Trophoblast cell (in vitro differentiated cells and primary cell): ENCODE results near the gene LANCL2.

ENCODE experiments used
- DNase-seq, 2 donors: peaks; one replicate each; pipeline ENCODE4 v3.0.0-alpha.2; 2016
- H2AFZ ChIP-seq: 2 replicates; pipeline ENCODE4 v1.6.1; 2013; ENCODE audit warnings: low read length, moderate library complexity, mild to moderate bottlenecking; ENCODE audit not compliant: insufficient read depth, poor library complexity
- H2AK5ac ChIP-seq: 2 replicates; pipeline ENCODE4 v1.6.1; 2013; ENCODE audit warnings: mild to moderate bottlenecking, low read length
- H2BK120ac ChIP-seq: 2 replicates; pipeline ENCODE4 v1.6.1; 2013; ENCODE audit warnings: low read length, mild to moderate bottlenecking, moderate library complexity; ENCODE audit not compliant: insufficient read depth, poor library complexity
- H2BK12ac ChIP-seq: 2 replicates; pipeline ENCODE4 v1.6.1; 2013; ENCODE audit warnings: mild to moderate bottlenecking, low read length, moderate library complexity
- H2BK5ac ChIP-seq: 2 replicates; pipeline ENCODE4 v1.6.1; 2013; ENCODE audit warnings: low read length, low read depth, moderate library complexity, mild to moderate bottlenecking; ENCODE audit not compliant: poor library complexity
- H3K14ac ChIP-seq: 2 replicates; pipeline ENCODE4 v1.6.1; 2013; ENCODE audit warnings: mild to moderate bottlenecking, low read length
- H3K18ac ChIP-seq: 2 replicates; pipeline ENCODE4 v1.6.1; 2013; ENCODE audit warnings: mild to moderate bottlenecking, low read length
- H3K23ac ChIP-seq: 2 replicates; pipeline ENCODE4 v1.6.1; 2013; ENCODE audit warnings: low read length
- H3K27ac ChIP-seq: 2 replicates; pipeline ENCODE4 v1.5.1; 2013; ENCODE audit warnings: low read depth, mild to moderate bottlenecking, inconsistent platforms, low read length, moderate library complexity
- H3K27me3 ChIP-seq: 2 replicates; pipeline ENCODE4 v1.6.1; 2013; ENCODE audit warnings: inconsistent platforms, mild to moderate bottlenecking, low read length, moderate library complexity; ENCODE audit not compliant: insufficient read depth
- H3K36me3 ChIP-seq, 2 experiments: 1 replicate in 1 of 2; 2 replicates in 1 of 2; pipeline ENCODE4 v1.6.1; 2013; ENCODE audit warnings: low read length in 2 of 2, mild to moderate bottlenecking in 2 of 2, moderate library complexity in 1 of 2; ENCODE audit not compliant: insufficient read depth in 2 of 2, control insufficient read depth in 1 of 2
- H3K4ac ChIP-seq: 2 replicates; pipeline ENCODE4 v1.6.1; 2013; ENCODE audit warnings: low read depth, mild to moderate bottlenecking, low read length, moderate library complexity
- H3K4me1 ChIP-seq, 2 experiments: 1 replicate in 1 of 2; 2 replicates in 1 of 2; pipeline ENCODE4 v1.6.1; 2013; ENCODE audit warnings: low read length in 2 of 2, mild to moderate bottlenecking in 2 of 2, moderate library complexity in 1 of 2; ENCODE audit not compliant: insufficient read depth in 2 of 2, control insufficient read depth in 1 of 2
- H3K4me2 ChIP-seq: 2 replicates; pipeline ENCODE4 v1.6.1; 2013; ENCODE audit warnings: inconsistent platforms, mild to moderate bottlenecking, low read length, moderate library complexity
- H3K4me3 ChIP-seq: 2 replicates; pipeline ENCODE4 v1.5.1; 2013; ENCODE audit warnings: mild to moderate bottlenecking, low read depth, low read length, inconsistent platforms
- H3K79me1 ChIP-seq: one replicate; pipeline ENCODE4 v1.6.1; 2013; ENCODE audit warnings: low read length
- H3K79me2 ChIP-seq: 2 replicates; pipeline ENCODE4 v1.6.1; 2013; ENCODE audit warnings: low read length, mild to moderate bottlenecking; ENCODE audit not compliant: control insufficient read depth, insufficient read depth, poor library complexity
- H3K9ac ChIP-seq: 2 replicates; pipeline ENCODE4 v1.6.1; 2013; ENCODE audit warnings: mild to moderate bottlenecking, low read length
- H3K9me3 ChIP-seq: 2 replicates; pipeline ENCODE4 v1.6.1; 2013; ENCODE audit warnings: low read depth, mild to moderate bottlenecking, control low read depth, inconsistent platforms, low read length; ENCODE audit not compliant: insufficient read depth
- H4K12ac ChIP-seq: 2 replicates; pipeline ENCODE4 v1.6.1; 2013; ENCODE audit warnings: low read depth, mild to moderate bottlenecking, low read length, moderate library complexity
- H4K8ac ChIP-seq: 2 replicates; pipeline ENCODE4 v1.6.1; 2013; ENCODE audit warnings: low read depth, mild to moderate bottlenecking, low read length, moderate library complexity
- H4K91ac ChIP-seq: one replicate; pipeline ENCODE4 v1.6.1; 2013; ENCODE audit warnings: low read depth, mild to moderate bottlenecking, low read length, moderate library complexity
- WGBS: extraction: QIAGEN DNeasy Blood & Tissue Kit; methylation state at CpG from one replicate; pipeline ENCODE4 v1.1.7; 2013; ENCODE audit warnings: missing lambda C conversion rate; ENCODE audit not compliant: insufficient read length, insufficient coverage; ENCODE audit errors: extremely low coverage; 5-methylcytosine and 5-hydroxymethylcytosine counted together

Gene LANCL2

GRCh38 chr7:55382251-55382650, 17.1 kb downstream of the LANCL2 start:
- Histone ChIP-seq H3K27ac (no peak overlapping the region), H4K91ac (no peak overlapping the region), H4K8ac (no peak overlapping the region), H3K79me1 (no peaks in the 10 kb centered on the region), H3K4ac (no peak overlapping the region), H3K36me3 (no peaks in the 10 kb centered on the region), H3K9ac (no peak overlapping the region), H3K23ac (no peak overlapping the region), H3K79me2 (no peaks in the 10 kb centered on the region), H3K14ac (no peak overlapping the region), H3K27me3 (no peaks in the 10 kb centered on the region), H3K4me2 (no peak overlapping the region), H2BK12ac (no peak overlapping the region), H4K12ac (no peak overlapping the region), H2AK5ac (no peak overlapping the region), H2AFZ (no peak overlapping the region), H3K4me1 (no peaks in the 10 kb centered on the region), H3K18ac (no peak overlapping the region), H3K4me3 (no peak overlapping the region), H2BK120ac (no peak overlapping the region), H3K9me3 (peaks cover 9% of the 10 kb centered on the region), H2BK5ac (no peak overlapping the region)
- no peak for DNase-seq
- WGBS = no CpG with 5 or more reads among the region's 4 CpGs

- no peak overlapping the region for H3K27ac ChIP-seq
- peak in 1 of 2 donors; percentile 53 for DNase-seq
- H3K79me2 ChIP-seq = no peaks in the 10 kb centered on the region
- H4K8ac ChIP-seq = no peak overlapping the region
- H3K4me3 ChIP-seq = no peak overlapping the region
- H2BK12ac ChIP-seq = no peak overlapping the region
- H3K36me3 ChIP-seq = no peaks in the 10 kb centered on the region
- H2BK5ac ChIP-seq = no peak overlapping the region
- no peak overlapping the region for H3K23ac ChIP-seq
- H3K79me1 ChIP-seq = no peaks in the 10 kb centered on the region
- no peak overlapping the region for H3K4ac ChIP-seq
- no peak overlapping the region for H3K9ac ChIP-seq
- no peak overlapping the region for H3K14ac ChIP-seq
- H3K4me2 ChIP-seq = no peak overlapping the region
- no peak overlapping the region for H4K12ac ChIP-seq
- H3K27me3 ChIP-seq = no peaks in the 10 kb centered on the region
- H2AK5ac ChIP-seq = no peak overlapping the region
- no peak overlapping the region for H4K91ac ChIP-seq
- H2AFZ ChIP-seq = no peak overlapping the region
- H3K18ac ChIP-seq = no peak overlapping the region
- WGBS = 100% methylated on average over 1 of the region's 4 CpGs
- H3K9me3 ChIP-seq = peaks cover 15% of the 10 kb centered on the region
- H3K4me1 ChIP-seq = no peaks in the 10 kb centered on the region
- no peak overlapping the region for H2BK120ac ChIP-seq
Observed at GRCh38 chr7:55386541-55386940, 21.4 kb downstream of the LANCL2 start.

GRCh38 chr7:55387062-55387965, 22.2 kb downstream of the LANCL2 start:
- WGBS = no CpG with 5 or more reads among the region's 7 CpGs
- no peaks in the 10 kb centered on the region for H3K36me3 ChIP-seq
- no peaks in the 10 kb centered on the region for H3K27me3 ChIP-seq
- H2BK12ac ChIP-seq = no peak overlapping the region
- H4K12ac ChIP-seq = no peak overlapping the region
- no peak overlapping the region for H2AFZ ChIP-seq
- no peak overlapping the region for H3K4me2 ChIP-seq
- H3K4ac ChIP-seq = no peak overlapping the region
- no peak overlapping the region for H2AK5ac ChIP-seq
- no peak overlapping the region for H3K27ac ChIP-seq
- no peak overlapping the region for H4K91ac ChIP-seq
- no peak for DNase-seq
- H2BK120ac ChIP-seq = no peak overlapping the region
- H3K4me1 ChIP-seq = no peaks in the 10 kb centered on the region
- no peak overlapping the region for H3K23ac ChIP-seq
- peaks cover 13% of the 10 kb centered on the region for H3K9me3 ChIP-seq
- H3K79me1 ChIP-seq = no peaks in the 10 kb centered on the region
- H3K18ac ChIP-seq = no peak overlapping the region
- no peak overlapping the region for H3K9ac ChIP-seq
- H2BK5ac ChIP-seq = no peak overlapping the region
- no peak overlapping the region for H3K4me3 ChIP-seq
- H3K14ac ChIP-seq = no peak overlapping the region
- no peak overlapping the region for H4K8ac ChIP-seq
- H3K79me2 ChIP-seq = no peaks in the 10 kb centered on the region

DNA sequence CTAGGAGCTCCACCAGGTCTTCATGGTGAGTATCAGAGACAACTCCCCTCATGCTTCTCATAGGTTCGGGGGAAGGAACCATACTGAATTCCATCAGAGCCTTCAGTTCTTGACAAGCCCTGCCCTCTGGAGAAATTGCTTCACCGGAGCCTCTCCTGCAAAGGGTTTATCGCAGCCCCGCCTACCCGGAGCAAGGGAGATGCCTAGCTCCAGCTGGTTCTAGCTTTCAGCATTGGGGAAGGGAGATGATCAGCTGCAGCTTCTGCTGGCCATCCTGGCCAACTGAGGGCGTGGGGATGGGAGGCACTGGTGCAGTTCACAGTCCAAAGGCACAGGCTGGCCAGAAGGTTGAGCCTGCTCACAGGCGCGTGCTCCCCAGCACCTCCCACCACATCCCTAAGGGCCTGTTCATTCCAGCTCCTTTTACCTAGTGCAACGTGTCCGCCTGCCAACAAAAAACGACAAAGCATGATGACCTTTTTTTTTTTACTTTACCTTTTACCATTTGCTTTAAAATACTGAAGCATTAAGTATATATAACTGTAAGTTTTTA, 31.2 kb downstream of the LANCL2 start:
- no peak overlapping the region for H3K4ac ChIP-seq
- peak overlapping the region; percentile 43 for H4K12ac ChIP-seq
- no peak overlapping the region for H3K27ac ChIP-seq
- no peak overlapping the region for H2BK120ac ChIP-seq
- no peak overlapping the region for H4K8ac ChIP-seq
- peak overlapping the region; percentile 57 for H3K9ac ChIP-seq
- WGBS = no CpG with 5 or more reads among the region's 11 CpGs
- no peak overlapping the region for H4K91ac ChIP-seq
- H3K4me2 ChIP-seq = no peak overlapping the region
- H3K9me3 ChIP-seq = peaks cover 2% of the 10 kb centered on the region
- H3K23ac ChIP-seq = no peak overlapping the region
- peaks cover 3 to 4% of the 10 kb centered on the region in 2 experiments for H3K36me3 ChIP-seq
- H3K4me3 ChIP-seq = no peak overlapping the region
- H3K27me3 ChIP-seq = no peaks in the 10 kb centered on the region
- DNase-seq = peak in 1 of 2 donors; percentile 22
- H3K4me1 ChIP-seq = no peaks in the 10 kb centered on the region
- H3K79me1 ChIP-seq = no peaks in the 10 kb centered on the region
- no peak overlapping the region for H3K18ac ChIP-seq
- H2BK5ac ChIP-seq = no peak overlapping the region
- no peak overlapping the region for H2BK12ac ChIP-seq
- H2AFZ ChIP-seq = no peak overlapping the region
- H3K79me2 ChIP-seq = peaks cover 1% of the 10 kb centered on the region
- H2AK5ac ChIP-seq = no peak overlapping the region
- no peak overlapping the region for H3K14ac ChIP-seq
